Transverse colon (tissue), 4 donors: ENCODE results near the gene RANBP9. TPM values are rescaled to one million over a fixed set of nuclear protein-coding genes. Genes with fewer than 3 reads are reported as not detected.

Source experiments
- DNase-seq: peaks from one replicate; pipeline ENCODE4 v3.0.0-alpha.2; 2019
- H3K27ac ChIP-seq, 4 donors: fragments of 200-600 bp; sonication (generic); 2 replicates each; pipeline ENCODE4 v1.5.1; 2016 to 2018; ENCODE audit warnings: inconsistent platforms in 4 of 4
- H3K27me3 ChIP-seq: fragments of 200-600 bp; sonication (generic); 2 replicates; pipeline ENCODE4 v1.5.1; 2017; ENCODE audit warnings: inconsistent platforms
- H3K36me3 ChIP-seq, 4 donors: fragments of 200-600 bp; sonication (generic); 2 replicates each; pipeline ENCODE4 v1.5.1; 2017 to 2019; ENCODE audit warnings: inconsistent platforms in 4 of 4
- H3K4me1 ChIP-seq, 4 donors: fragments of 200-600 bp; sonication (generic); 2 replicates each; pipeline ENCODE4 v1.5.1; 2017 to 2020; ENCODE audit warnings: inconsistent platforms in 4 of 4
- H3K4me3 ChIP-seq, 4 donors: fragments of 200-600 bp; sonication (generic); 1 replicate in 1 of 4; 2 replicates in 3 of 4; pipeline versions ENCODE4 v1.5.1 to v1.6.1; 2017 to 2019; ENCODE audit warnings: inconsistent platforms in 4 of 4
- H3K9me3 ChIP-seq, 2 donors: fragments of 200-600 bp; sonication (generic); 2 replicates each; pipeline ENCODE4 v1.5.1; 2017 to 2019; ENCODE audit warnings: inconsistent platforms in 2 of 2
- CTCF ChIP-seq, 5 experiments: fragments of 200-600 bp in 3 of 5; fragments of 450-650 bp in 2 of 5; sonication (generic) in 3 of 5; IDR thresholded peaks; 1 replicate in 2 of 5; 2 replicates in 3 of 5; pipeline ENCODE4 v1.5.1; 2016 to 2017; ENCODE audit warnings: antibody characterized with exemption in 5 of 5, inconsistent platforms in 3 of 5, mild to moderate bottlenecking in 2 of 5, moderate library complexity in 1 of 5
- EP300 ChIP-seq: sonication (generic); formaldehyde crosslinking; IDR thresholded peaks from one replicate; pipeline ENCODE4 v1.6.1; 2017; ENCODE audit warnings: antibody characterized with exemption, low read depth
- POLR2A ChIP-seq: fragments of 450-650 bp; IDR thresholded peaks from one replicate; pipeline ENCODE4 v1.6.1; 2016; ENCODE audit warnings: antibody characterized with exemption, mild to moderate bottlenecking, moderate library complexity
- POLR2AphosphoS5 ChIP-seq, 3 donors: sonication (generic); formaldehyde crosslinking; IDR thresholded peaks; one replicate each; pipeline ENCODE4 v1.6.1; 2016; ENCODE audit warnings: antibody characterized with exemption in 3 of 3
- WGBS, 2 donors: methylation state at CpG; one replicate each; pipeline ENCODE4 v1.1.5; 2018; ENCODE audit warnings: low coverage in 1 of 2; 5-methylcytosine and 5-hydroxymethylcytosine counted together
- in situ Hi-C, 4 donors: fragments of 200-750 bp; cut with MboI; loops; one replicate each; pipeline versions ENCODE4 v1.15.0 to v1.15.1; 2017; ENCODE audit warnings: low sequenced_read_pairs in 3 of 4, low pct_ligation_motif_present in 1 of 4, low pct_unique_long_range_greater_than_20kb in 1 of 4
- intact Hi-C: fragments of 100-400 bp; cut with DNase I; formaldehyde crosslinking; loops from one replicate; pipeline ENCODE4 v1.15.1; 2023; ENCODE audit warnings: low total_unique reads
- total RNA-seq, 4 donors: library from RNA; depleted of rRNA; stranded (reverse); fragments of >200 nt; gene quantifications; one replicate each; pipeline ENCODE4 v1.1.0, GENCODE V29; 2016

Gene RANBP9
- total RNA-seq, 4 donors from 2014 or later = 17.9 to 40.8 (median 37.4) TPM

GRCh38 chr6:13681305-13682061 is 30.2 kb downstream of the RANBP9 start:
- Histone ChIP-seq H3K27ac (no peak overlapping the region), H3K4me3 (no peak overlapping the region), H3K36me3 (no peaks in the 10 kb centered on the region), H3K4me1 (peaks cover 0 to 19% (median 3%) of the 10 kb centered on the region in 4 donors), H3K9me3 (peaks cover 0 to 8% of the 10 kb centered on the region in 2 donors), H3K27me3 (no peaks in the 10 kb centered on the region)
- WGBS, 2 donors = 79 to 88% methylated on average over 4 to 7 of the region's 7 CpGs
- intact Hi-C loops = no loop called here
- DNase-seq = no peak
- in situ Hi-C loops = no loop called here
- TF ChIP-seq CTCF (IDR thresholded peaks at IDR 0.05) (no peak), POLR2AphosphoS5 (IDR thresholded peaks at IDR 0.05) (no peak), EP300 (no peak), POLR2A (no peak)

GRCh38 chr6:13680448-13680968 is 31.1 kb downstream of the RANBP9 start:
- Histone ChIP-seq H3K9me3 (peaks cover 0 to 8% of the 10 kb centered on the region in 2 donors), H3K27ac (no peak overlapping the region), H3K4me1 (peaks cover 0 to 19% (median 3%) of the 10 kb centered on the region in 4 donors), H3K36me3 (no peaks in the 10 kb centered on the region), H3K27me3 (no peaks in the 10 kb centered on the region), H3K4me3 (no peak overlapping the region)
- no peak for DNase-seq
- in situ Hi-C loops (no loop called here), intact Hi-C loops (no loop called here)
- 96 to 99% methylated on average over 5 to 6 of the region's 6 CpGs for WGBS, 2 donors
- no peak for TF ChIP-seq POLR2AphosphoS5 (IDR thresholded peaks at IDR 0.05)

- 93 to 96% methylated on average over 2 of the region's 2 CpGs for WGBS, 2 donors
Observed at GRCh38 chr6:13679996-13680395, 31.6 kb downstream of the RANBP9 start.

GRCh38 chr6:13678255-13678983 is 33.2 kb downstream of the RANBP9 start:
- no peak for DNase-seq
- H3K4me1 ChIP-seq = peaks cover 0 to 19% (median 3%) of the 10 kb centered on the region in 4 donors
- WGBS, 2 donors = 78 to 83% methylated on average over 2 to 4 of the region's 4 CpGs
- H3K36me3 ChIP-seq = no peaks in the 10 kb centered on the region
- in situ Hi-C loops = no loop called here
- intact Hi-C loops = no loop called here
- no peak for TF ChIP-seq CTCF (IDR thresholded peaks at IDR 0.05)
- TF ChIP-seq EP300 = no peak
- no peak for TF ChIP-seq POLR2AphosphoS5 (IDR thresholded peaks at IDR 0.05)
- no peak for TF ChIP-seq POLR2A
- no peaks in the 10 kb centered on the region for H3K27me3 ChIP-seq
- H3K4me3 ChIP-seq = no peak overlapping the region
- peaks cover 0 to 8% of the 10 kb centered on the region in 2 donors for H3K9me3 ChIP-seq
- peak overlapping the region in 2 of 4 donors; percentile 30 to 44 for H3K27ac ChIP-seq

More at GRCh38 chr6:13679996-13680395, 31.6 kb downstream of the RANBP9 start:
- Histone ChIP-seq H3K36me3 (no peaks in the 10 kb centered on the region), H3K27ac (no peak overlapping the region), H3K4me3 (no peak overlapping the region), H3K27me3 (no peaks in the 10 kb centered on the region), H3K9me3 (peaks cover 0 to 8% of the 10 kb centered on the region in 2 donors), H3K4me1 (peaks cover 0 to 19% (median 3%) of the 10 kb centered on the region in 4 donors)
- DNase-seq = no peak
- TF ChIP-seq POLR2A (no peak), POLR2AphosphoS5 (IDR thresholded peaks at IDR 0.05) (no peak), EP300 (no peak), CTCF (IDR thresholded peaks at IDR 0.05) (no peak)
- intact Hi-C loops (no loop called here), in situ Hi-C loops (no loop called here)
